Stimulated activated CD8-positive, alpha-beta memory T cell treated with anti-CD3 and anti-CD28 coated beads, Interleukin-7, amount 100 ng/mL, for 24 hours (primary cell): ENCODE results near the gene MACROD2.

Experiments
- DNase-seq: peaks from one replicate; pipeline ENCODE4 v3.0.0-alpha.2; 2020; ENCODE audit warnings: low read depth

MACROD2 gene

GRCh38 chr20:14759979-14760378, 764.7 kb downstream of the MACROD2 start:
- no peak for DNase-seq

GRCh38 chr20:14761903-14762302, 766.6 kb downstream of the MACROD2 start:
- no peak for DNase-seq

DNA sequence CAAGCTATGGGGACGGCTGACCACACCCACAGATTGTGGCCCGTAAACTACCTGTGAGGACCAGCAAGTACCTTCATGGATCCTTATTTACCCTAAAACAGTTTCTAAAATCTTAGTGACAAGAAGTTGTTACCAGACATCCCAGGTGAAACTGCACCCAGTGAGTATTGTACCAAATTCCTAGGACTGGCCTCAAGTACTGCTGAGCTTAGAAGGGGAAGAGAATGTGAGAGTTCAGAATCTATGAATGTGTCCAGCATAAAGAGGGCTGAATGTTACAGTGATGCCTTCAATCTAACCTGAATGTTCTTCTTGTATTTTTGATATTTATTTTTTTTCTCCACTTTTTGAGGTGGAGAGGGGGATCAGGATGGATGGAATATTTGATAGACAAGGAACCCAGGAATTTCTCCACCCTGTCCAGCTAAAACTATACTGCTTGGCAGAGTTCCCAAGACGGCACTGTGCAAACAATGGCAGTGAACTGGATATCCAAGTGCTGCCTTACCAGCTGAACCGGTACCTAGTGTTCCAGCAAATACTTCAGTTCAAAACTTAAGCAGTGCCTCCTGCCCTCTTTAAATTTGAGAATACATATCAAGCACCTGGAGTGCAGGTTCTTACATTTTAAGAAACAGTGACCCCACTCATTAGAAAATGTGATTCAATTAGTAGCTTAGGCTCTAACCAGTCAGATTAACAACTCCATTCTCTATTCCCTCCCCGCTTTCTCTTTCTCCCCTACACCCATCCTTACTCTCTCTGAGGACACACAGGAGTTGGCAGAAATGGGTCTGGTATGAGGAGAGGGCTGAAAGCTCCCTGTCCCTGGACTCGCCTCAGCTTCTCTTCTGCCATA, 769.4 kb downstream of the MACROD2 start:
- no peak for DNase-seq

DNA sequence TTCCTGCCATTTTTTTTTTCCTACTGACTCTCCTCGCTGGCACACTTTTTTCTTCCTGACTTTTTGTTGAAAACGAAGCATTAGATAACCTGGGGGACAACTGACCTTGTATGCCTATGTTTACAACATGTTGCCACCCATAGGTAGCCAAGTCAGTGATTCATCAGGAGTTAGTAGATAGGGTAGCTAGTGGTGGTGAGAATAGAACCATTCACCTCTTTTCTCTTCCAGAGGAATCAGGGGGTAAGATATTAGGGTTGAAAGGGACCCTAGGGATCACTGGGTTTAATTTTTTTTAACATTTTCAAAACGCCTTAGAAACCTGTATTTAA, 770.0 kb downstream of the MACROD2 start:
- DNase-seq: no peak

- DNase-seq: no peak
Measured at GRCh38 chr20:14773486-14773885, 778.2 kb downstream of the MACROD2 start.

DNA sequence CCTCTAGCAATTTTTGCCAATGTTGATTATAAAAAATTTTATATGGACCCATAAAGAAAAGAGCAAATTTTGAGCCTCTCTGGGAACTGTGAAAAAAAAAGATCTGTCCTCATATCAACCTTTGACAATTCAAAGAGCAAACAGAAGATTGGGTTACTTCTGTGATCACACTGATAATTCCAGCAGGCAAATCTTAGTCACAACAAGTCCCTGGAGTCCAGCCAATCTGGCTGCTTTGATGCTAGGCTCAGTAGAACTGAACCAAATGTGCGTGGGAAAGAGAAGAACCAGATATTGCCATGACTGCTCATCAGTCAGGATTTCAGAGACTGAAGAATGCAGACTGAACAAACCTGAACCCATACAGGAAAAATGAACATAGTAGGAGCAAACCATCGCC, 780.5 kb downstream of the MACROD2 start:
- DNase-seq: no peak

- DNase-seq: no peak
Measured at GRCh38 chr20:14777591-14777990, 782.3 kb downstream of the MACROD2 start.

DNA sequence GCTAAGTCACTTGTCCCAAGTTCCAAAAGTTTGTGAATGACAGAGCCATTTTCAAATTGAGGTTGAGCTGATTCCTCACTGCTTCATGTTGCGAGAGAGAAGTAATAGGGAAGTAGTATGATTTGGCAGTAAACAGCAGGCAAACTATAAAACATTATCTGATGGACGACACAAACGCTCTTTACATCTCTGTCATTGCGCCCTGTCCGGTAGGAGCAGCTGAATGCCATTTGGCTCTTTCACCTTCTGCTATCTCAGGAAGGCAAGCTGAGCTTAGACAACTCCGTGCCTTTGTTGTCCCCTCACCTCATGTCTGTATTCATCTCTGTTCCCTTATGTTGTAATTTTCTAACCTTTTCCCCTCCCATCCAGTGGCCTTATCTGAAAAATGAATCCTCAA, 782.8 kb downstream of the MACROD2 start:
- no peak for DNase-seq

- no peak for DNase-seq
Measured at GRCh38 chr20:14778875-14779274, 783.6 kb downstream of the MACROD2 start.

DNA sequence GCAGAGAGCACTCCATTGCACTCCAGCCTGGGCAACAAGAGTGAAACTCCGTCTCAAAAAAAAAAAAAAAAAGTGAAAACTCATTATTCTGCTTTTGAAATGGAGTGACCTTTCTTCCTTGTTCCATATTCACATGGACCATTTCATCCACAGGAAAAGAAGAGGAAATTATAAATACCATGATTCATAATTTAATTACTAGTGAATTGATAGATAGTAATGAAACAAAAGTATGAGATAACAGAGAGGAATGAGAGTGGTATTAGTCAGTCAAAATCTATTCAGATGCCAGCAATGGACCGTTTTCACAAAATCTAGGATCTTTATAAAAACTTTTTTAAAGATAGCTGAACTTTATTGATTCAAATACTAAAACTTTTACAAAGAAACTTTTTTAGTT, 785.2 kb downstream of the MACROD2 start:
- DNase-seq: no peak

DNA sequence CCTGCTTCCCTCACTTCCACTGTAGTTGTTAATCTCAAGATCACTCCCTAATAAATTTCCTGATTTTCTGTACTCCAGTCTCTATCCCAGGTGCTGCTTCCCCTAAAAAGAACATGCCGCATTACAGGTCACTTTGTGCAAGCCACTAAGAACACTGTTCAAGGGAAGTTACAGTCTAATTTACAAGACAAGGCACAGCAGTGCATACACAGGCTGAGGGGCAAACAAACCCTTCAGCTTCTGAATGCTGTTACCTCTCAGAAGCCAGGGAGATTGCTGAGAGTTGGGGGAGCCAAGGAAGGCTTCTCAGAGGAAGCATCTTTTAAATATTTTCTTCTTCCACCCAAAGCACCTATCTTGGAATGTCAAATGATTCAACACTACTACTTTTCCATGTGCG, 787.4 kb downstream of the MACROD2 start:
- no peak for DNase-seq

- no peak for DNase-seq
Measured at GRCh38 chr20:14783766-14784165, 788.5 kb downstream of the MACROD2 start.

GRCh38 chr20:14785065-14785743, 789.9 kb downstream of the MACROD2 start:
- DNase-seq: no peak

- no peak for DNase-seq
Measured at GRCh38 chr20:14790190-14790589, 794.9 kb downstream of the MACROD2 start.

GRCh38 chr20:14790771-14791620, 795.7 kb downstream of the MACROD2 start:
- no peak for DNase-seq

GRCh38 chr20:14792915-14793314, 797.6 kb downstream of the MACROD2 start:
- no peak for DNase-seq

DNA sequence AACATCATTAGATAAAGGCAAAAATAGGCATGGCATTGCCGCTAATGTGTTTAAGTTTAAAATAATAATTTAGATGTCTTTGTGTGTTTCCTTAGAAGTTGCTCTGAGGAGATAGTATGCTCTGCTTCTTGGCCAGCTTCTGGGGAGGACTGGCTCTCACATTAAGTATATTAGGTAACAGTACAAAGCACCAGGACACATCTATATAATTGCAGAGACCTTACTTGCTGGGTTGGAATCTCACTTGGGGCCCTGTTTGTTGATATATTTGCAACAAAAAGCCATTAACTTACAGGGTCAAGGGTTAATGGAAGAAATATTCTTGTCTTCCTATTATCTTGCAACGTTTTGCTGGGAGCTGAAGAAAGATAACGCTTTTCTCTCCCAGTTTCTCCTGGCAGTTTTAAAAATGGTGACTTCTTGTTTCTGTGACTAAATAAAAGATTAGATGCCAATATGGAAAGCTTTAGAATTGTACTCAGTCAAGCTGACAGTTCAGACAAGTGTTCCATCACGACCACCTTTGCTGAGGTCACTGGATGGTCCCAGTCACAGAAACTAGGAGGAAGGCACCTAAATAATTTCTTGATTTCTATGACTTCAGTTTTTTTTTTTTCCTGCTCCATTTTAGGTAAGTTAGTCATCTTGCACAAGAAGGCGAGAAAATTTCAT, 804.4 kb downstream of the MACROD2 start:
- no peak for DNase-seq

GRCh38 chr20:14800707-14801425, 805.5 kb downstream of the MACROD2 start:
- DNase-seq: no peak

DNA sequence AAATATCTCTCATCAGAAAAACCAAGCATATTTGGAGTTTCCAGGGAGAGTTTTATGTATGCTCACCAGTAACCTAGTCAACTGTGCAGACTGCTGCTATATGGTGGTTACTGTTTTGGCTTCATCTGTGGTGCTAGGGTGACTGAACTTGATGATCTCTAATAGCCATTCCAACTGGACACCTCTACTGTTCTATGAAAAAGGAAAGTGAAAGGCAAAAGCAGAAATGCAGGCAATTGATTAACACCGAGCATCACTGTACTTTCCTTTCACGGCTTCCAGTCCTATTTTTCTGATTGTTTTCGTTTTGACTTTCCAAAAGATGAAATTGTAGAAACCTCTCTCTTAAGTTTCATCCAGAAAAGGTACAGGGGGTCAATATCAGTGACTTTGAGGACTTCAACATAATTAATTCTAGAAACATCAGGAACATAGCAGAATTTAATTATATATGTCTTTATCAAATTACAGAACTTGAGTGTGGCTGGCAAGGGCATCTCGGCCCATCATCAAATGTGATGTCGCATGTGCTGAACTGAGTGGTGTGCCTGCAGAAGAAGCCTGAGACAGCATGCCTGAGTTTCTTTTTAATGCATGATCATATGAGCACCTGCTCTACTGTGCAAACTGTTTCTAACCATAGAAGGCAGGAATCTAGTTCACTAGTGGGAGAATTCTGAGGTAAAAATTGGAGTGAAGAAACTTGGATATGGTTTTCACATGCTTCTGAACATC, 806.4 kb downstream of the MACROD2 start:
- no peak for DNase-seq

- no peak for DNase-seq
Measured at GRCh38 chr20:14807224-14807623, 811.9 kb downstream of the MACROD2 start.

DNA sequence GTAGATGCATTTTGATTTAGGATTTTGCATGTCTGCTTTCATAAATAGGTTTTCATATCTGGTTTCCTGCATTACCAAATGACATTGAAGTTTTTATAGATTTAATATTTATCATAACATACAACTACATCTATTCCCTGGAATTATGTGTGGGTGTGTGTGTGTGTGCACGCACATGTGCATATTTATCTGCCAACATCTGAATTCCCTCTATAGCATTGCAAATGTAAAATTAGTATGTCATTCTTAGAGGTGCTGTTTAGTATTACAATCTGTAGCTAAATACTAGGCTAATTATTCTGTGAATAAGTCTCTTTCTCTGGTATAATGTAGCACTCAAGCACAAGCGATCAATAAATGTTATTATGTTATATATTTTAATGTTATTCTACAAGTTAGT, 820.0 kb downstream of the MACROD2 start:
- no peak for DNase-seq
